ENCODE results near the gene EGLN3.

GRCh38 chr14:33906968-33907367 is 43.9 kb downstream of the EGLN3 start:
- TF ChIP-seq EZH2 (IDR thresholded peaks at IDR 0.05; ENCODE audit: low read length, unreplicated experiment) (no peak), CTCF (conservative IDR thresholded peaks at IDR 0.05; ENCODE audit: low read depth, low read length) (no peak)

Data from PC-3 (cell line).